HepG2 (cell line): ENCODE measurements around the gene VAMP5. TPM values are rescaled to one million over a fixed set of nuclear protein-coding genes. Genes with fewer than 3 reads are reported as not detected.

Source experiments
- ETV6 ChIP-seq: sonication (generic); formaldehyde crosslinking; conservative IDR thresholded peaks from 2 replicates; pipeline ENCODE4 v1.4.0; 2020; ENCODE audit warnings: missing genetic modification reagents
- HIVEP1 ChIP-seq: sonication (generic); formaldehyde crosslinking; IDR thresholded peaks from 2 replicates; pipeline ENCODE4 v1.4.0; 2020; ENCODE audit warnings: mild to moderate bottlenecking, missing genetic modification reagents
- HMGXB3 ChIP-seq: sonication (generic); formaldehyde crosslinking; IDR thresholded peaks from 2 replicates; pipeline ENCODE4 v1.4.0; 2020; ENCODE audit warnings: missing genetic modification reagents, borderline replicate concordance
- KDM1A ChIP-seq: IDR thresholded peaks from 2 replicates; pipeline ENCODE4 v1.6.1; 2016; ENCODE audit warnings: missing compliant biosample characterization
- KDM3A ChIP-seq: IDR thresholded peaks from 2 replicates; pipeline ENCODE4 v1.6.1; 2018; ENCODE audit warnings: low read depth, missing compliant biosample characterization
- MXD4 ChIP-seq: IDR thresholded peaks from 2 replicates; pipeline ENCODE4 v1.6.1; 2016; ENCODE audit warnings: mild to moderate bottlenecking, missing biosample characterization, missing genetic modification reagents
- PITX1 ChIP-seq: sonication (generic); formaldehyde crosslinking; IDR thresholded peaks from 2 replicates; pipeline ENCODE4 v1.5.1; 2020; ENCODE audit warnings: mild to moderate bottlenecking, missing genetic modification reagents
- PPARG ChIP-seq: conservative IDR thresholded peaks from 2 replicates; pipeline ENCODE4 v1.6.1; 2016; ENCODE audit warnings: missing biosample characterization, missing genetic modification reagents
- SIX4 ChIP-seq: sonication (generic); formaldehyde crosslinking; IDR thresholded peaks from 2 replicates; pipeline ENCODE4 v1.4.0; 2020; ENCODE audit warnings: missing genetic modification reagents
- TBX2 ChIP-seq: sonication (generic); formaldehyde crosslinking; IDR thresholded peaks from 2 replicates; pipeline ENCODE4 v1.5.0; 2020; ENCODE audit warnings: missing genetic modification reagents, mild to moderate bottlenecking, borderline replicate concordance
- ZEB1 ChIP-seq: IDR thresholded peaks from 2 replicates; pipeline ENCODE4 v1.6.1; 2012; ENCODE audit warnings: mild to moderate bottlenecking, low read depth, inconsistent platforms; ENCODE audit not compliant: insufficient replicate concordance
- ZNF335 ChIP-seq: sonication (generic); formaldehyde crosslinking; IDR thresholded peaks from 2 replicates; pipeline ENCODE4 v1.4.0; 2020; ENCODE audit warnings: missing genetic modification reagents
- ZNF33A ChIP-seq: sonication (generic); formaldehyde crosslinking; IDR thresholded peaks from 2 replicates; pipeline ENCODE4 v1.5.1; 2020; ENCODE audit warnings: missing genetic modification reagents, mild to moderate bottlenecking, moderate library complexity, borderline replicate concordance
- ZNF615 ChIP-seq: sonication (generic); formaldehyde crosslinking; IDR thresholded peaks from 2 replicates; pipeline ENCODE4 v1.5.0; 2020; ENCODE audit warnings: mild to moderate bottlenecking, missing genetic modification reagents, borderline replicate concordance
- ZNF749 ChIP-seq: sonication (generic); formaldehyde crosslinking; IDR thresholded peaks from 2 replicates; pipeline ENCODE4 v1.8.0; 2022; ENCODE audit warnings: mild to moderate bottlenecking, missing genetic modification reagents, moderate library complexity, borderline replicate concordance
- ZNF777 ChIP-seq: sonication (generic); formaldehyde crosslinking; IDR thresholded peaks from 2 replicates; pipeline ENCODE4 v1.4.0; 2020; ENCODE audit warnings: missing genetic modification reagents
- ZSCAN30 ChIP-seq: sonication (generic); formaldehyde crosslinking; IDR thresholded peaks from 2 replicates; pipeline ENCODE4 v1.5.0; 2020; ENCODE audit warnings: mild to moderate bottlenecking, missing genetic modification reagents
- ZXDC ChIP-seq: sonication (generic); formaldehyde crosslinking; IDR thresholded peaks from 2 replicates; pipeline ENCODE4 v1.5.0; 2020; ENCODE audit warnings: mild to moderate bottlenecking, missing genetic modification reagents
- polyA plus RNA-seq, 8 experiments: library from polyadenylated mRNA; depleted of rRNA in 3 of 8; stranded (reverse) in 7 of 8; unstranded in 1 of 8; fragments of >200 nt; fragmentation: Illumina TruSeq in 4 of 8; extraction: Trizol in 4 of 8; gene quantifications; 2 replicates each; pipeline versions ENCODE4 v1.2.1 to v1.2.3, GENCODE V29; 2011 to 2016; ENCODE audit warnings: low read depth in 4 of 8, missing spikeins in 1 of 8, mixed read lengths in 1 of 8; ENCODE audit not compliant: insufficient read depth in 1 of 8
- total RNA-seq, 5 experiments: library from RNA; depleted of rRNA; stranded (reverse); fragments of >200 nt; fragmentation: Illumina TruSeq; extraction: Trizol; gene quantifications; 2 replicates each; pipeline ENCODE4 v1.2.3, GENCODE V29; 2016; ENCODE audit warnings: low read depth in 1 of 5
- TF ChIP-seq, protein P1 (sequence below): sonication (generic); formaldehyde crosslinking; IDR thresholded peaks from 2 replicates; pipeline ENCODE4 v1.8.0; 2022; ENCODE audit warnings: missing genetic modification reagents, mild to moderate bottlenecking, borderline replicate concordance
- TF ChIP-seq, protein P2 (sequence below): sonication (generic); formaldehyde crosslinking; IDR thresholded peaks from 2 replicates; pipeline ENCODE4 v1.5.0; 2020; ENCODE audit warnings: missing genetic modification reagents

VAMP5 gene
- total and polyA plus RNA-seq, 2 of the 13 experiments (the other 11 are each of a cell fraction or from before 2014, with no cell fraction given), result 7.2 to 56.7 TPM

DNA sequence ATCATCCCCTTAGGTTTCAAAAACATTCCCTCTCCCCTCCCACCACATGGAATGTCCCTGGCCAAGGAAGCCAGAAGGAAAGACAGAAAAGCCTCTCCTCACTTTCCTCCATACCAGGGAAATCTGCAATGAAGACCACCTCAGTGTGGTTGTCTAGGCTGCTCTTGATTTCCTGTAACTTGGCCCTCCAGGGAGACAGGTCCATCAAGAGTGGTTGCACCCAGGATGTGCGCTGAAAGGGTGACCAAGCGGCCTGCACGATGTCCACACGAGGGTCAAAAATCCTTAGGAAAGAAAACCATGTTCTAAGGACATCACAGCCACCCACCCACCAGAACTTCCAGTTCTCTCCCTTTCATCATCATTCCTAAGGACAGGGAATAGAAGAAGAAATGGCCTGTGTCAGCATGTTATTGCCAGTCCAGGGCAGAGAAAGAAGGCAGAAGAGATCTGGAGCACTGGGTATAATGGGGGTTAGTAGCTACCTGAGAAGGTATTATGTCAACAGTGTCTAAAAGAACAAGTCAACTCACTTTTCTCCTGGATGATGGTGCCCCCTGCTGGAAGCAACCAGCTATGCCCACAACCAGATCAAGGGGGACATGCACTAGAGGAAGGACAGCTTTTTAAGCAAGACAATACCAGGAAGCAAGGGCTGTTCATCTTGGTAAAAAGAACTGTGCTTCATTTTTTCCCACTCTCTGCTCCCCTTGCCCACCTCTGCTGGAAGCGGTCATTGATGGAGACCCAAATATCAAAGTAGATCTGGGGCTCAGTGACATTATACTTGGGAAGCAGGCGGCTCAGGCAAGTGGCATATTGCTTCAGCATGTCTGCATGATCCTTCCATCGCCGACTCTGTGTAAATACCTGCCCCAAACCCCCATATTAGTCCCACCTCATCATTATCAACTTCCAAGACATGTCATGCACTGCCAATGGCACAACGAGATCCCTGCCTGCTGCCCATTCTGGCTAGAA, 32.2 kb upstream of the VAMP5 start (continued):
- TF ChIP-seq KDM3A (CRISPR knock-in tag) (peak; percentile 79; the same call in 1 of the 2 replicates), KDM1A (CRISPR knock-in tag) (no peak), PITX1 (CRISPR knock-in tag) (no peak), HMGXB3 (CRISPR knock-in tag) (peak; percentile 78; the same call in 1 of the 2 replicates), ZEB1 (no peak), MXD4 (CRISPR knock-in tag) (peak; percentile 30; the same call in 1 of the 2 replicates), ETV6 (CRISPR knock-in tag) (no peak), PPARG (CRISPR knock-in tag) (peak; percentile 54; the same call in 1 of the 2 replicates), SIX4 (CRISPR knock-in tag) (0 out of 2 replicates have a peak, but pooled peaks have one; percentile 12), TBX2 (CRISPR knock-in tag) (peak; percentile 27; the same call in 1 of the 2 replicates), ZNF33A (CRISPR knock-in tag) (no peak), ZNF615 (CRISPR knock-in tag) (0 out of 2 replicates have a peak, but pooled peaks have one; percentile 35), ZNF335 (CRISPR knock-in tag) (no peak), ZXDC (no peak), ZSCAN30 (no peak), HIVEP1 (CRISPR knock-in tag) (no peak), ZNF777 (CRISPR knock-in tag) (no peak), ZNF749 (no peak)
- TF ChIP-seq, protein P1, sequence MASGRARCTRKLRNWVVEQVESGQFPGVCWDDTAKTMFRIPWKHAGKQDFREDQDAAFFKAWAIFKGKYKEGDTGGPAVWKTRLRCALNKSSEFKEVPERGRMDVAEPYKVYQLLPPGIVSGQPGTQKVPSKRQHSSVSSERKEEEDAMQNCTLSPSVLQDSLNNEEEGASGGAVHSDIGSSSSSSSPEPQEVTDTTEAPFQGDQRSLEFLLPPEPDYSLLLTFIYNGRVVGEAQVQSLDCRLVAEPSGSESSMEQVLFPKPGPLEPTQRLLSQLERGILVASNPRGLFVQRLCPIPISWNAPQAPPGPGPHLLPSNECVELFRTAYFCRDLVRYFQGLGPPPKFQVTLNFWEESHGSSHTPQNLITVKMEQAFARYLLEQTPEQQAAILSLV (CRISPR knock-in tag), result 0 out of 2 replicates have a peak, but pooled peaks have one; percentile 24
- TF ChIP-seq, protein P2, sequence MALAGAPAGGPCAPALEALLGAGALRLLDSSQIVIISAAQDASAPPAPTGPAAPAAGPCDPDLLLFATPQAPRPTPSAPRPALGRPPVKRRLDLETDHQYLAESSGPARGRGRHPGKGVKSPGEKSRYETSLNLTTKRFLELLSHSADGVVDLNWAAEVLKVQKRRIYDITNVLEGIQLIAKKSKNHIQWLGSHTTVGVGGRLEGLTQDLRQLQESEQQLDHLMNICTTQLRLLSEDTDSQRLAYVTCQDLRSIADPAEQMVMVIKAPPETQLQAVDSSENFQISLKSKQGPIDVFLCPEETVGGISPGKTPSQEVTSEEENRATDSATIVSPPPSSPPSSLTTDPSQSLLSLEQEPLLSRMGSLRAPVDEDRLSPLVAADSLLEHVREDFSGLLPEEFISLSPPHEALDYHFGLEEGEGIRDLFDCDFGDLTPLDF, result no peak
